ENCODE results near the gene ADORA1.

The ADORA1 gene

DNA sequence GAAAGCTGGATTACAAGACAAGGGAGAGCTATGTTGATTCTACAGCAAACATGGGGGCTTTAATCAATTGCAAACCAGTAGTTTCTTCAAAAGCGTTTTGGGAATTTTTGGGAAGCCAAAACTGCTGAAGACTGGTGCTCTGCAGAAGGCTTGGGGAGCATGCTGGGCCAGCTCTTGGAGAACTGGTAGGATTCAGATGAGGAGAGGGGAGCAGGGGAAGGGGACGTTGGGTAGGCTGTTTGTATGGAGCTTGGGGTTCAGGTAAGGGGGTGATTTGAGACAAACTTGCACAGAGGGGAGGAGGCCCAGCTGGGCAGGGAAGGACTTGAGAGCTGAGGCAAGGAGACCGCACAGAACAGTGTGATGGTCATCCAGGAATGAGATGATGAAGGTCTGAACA, 39.1 kb upstream of the ADORA1 start:
- DNase-seq (ENCODE audit: low spot score) = no peak
- in situ Hi-C loops (cut with MboI; ENCODE audit: low pct_unique_long_range_greater_than_20kb, low sequenced_read_pairs, unreplicated experiment) = no loop called here
- TF ChIP-seq, protein P1, sequence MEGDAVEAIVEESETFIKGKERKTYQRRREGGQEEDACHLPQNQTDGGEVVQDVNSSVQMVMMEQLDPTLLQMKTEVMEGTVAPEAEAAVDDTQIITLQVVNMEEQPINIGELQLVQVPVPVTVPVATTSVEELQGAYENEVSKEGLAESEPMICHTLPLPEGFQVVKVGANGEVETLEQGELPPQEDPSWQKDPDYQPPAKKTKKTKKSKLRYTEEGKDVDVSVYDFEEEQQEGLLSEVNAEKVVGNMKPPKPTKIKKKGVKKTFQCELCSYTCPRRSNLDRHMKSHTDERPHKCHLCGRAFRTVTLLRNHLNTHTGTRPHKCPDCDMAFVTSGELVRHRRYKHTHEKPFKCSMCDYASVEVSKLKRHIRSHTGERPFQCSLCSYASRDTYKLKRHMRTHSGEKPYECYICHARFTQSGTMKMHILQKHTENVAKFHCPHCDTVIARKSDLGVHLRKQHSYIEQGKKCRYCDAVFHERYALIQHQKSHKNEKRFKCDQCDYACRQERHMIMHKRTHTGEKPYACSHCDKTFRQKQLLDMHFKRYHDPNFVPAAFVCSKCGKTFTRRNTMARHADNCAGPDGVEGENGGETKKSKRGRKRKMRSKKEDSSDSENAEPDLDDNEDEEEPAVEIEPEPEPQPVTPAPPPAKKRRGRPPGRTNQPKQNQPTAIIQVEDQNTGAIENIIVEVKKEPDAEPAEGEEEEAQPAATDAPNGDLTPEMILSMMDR (IDR thresholded peaks at IDR 0.05; ENCODE audit: extremely low read depth, insufficient read depth, missing control alignments) = no peak

DNA sequence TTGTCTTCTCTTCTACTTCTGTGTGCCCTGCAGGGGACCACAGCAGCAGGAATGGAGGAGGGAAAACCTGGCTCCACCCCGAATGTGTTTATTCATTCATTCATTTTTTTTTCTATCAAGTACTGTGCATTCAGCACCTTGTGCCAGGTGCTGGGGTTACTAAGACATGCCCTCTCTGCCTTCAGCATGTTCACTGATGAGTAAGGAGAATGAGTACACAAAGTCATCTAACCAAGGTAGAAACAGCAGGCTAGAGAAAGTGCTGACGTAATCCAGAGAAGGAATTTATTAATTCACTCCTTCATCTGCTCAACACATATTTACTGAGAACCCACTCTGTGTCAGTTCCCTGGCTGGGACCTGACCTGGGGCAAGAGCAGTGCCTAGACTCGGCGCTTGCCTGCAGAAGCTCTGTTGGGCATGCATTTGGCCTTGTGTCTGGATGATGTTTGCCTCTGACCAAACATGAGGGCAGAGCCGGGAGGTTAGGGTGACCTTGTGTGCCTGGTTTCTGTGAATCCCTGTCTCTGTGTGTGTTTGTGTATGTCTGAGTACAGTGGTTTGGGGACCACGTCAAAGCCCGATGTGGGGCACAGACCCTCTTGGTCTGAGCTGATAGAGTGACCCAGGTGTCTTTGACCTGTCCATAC, 38.4 kb upstream of the ADORA1 start:
- TF ChIP-seq, protein P1 (IDR thresholded peaks at IDR 0.05; ENCODE audit: extremely low read depth, insufficient read depth, missing control alignments) = no peak
- DNase-seq (ENCODE audit: low spot score) = no peak
- in situ Hi-C loops (cut with MboI; ENCODE audit: low pct_unique_long_range_greater_than_20kb, low sequenced_read_pairs, unreplicated experiment) = no loop called here

DNA sequence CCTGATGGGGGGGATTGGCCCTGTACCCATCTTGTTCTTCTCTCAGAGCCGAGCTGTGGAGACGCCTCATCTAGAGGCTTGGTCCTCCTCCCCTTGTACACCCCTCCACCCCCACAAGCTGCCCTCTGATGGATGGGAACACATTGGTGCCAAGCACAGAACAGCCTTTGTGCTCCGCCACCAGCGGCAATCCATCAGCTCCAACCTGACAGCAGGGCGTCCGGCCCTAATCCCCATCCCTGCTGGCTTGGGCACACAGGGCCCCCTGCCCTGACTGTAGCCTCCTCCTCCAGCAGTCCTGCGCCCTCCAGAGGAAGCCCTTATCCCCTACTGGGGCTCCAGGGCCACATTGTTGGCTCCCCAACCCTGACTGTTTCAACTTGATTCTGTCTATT, 37.9 kb upstream of the ADORA1 start:
- DNase-seq (ENCODE audit: low spot score) = no peak
- in situ Hi-C loops (cut with MboI; ENCODE audit: low pct_unique_long_range_greater_than_20kb, low sequenced_read_pairs, unreplicated experiment) = no loop called here
- TF ChIP-seq, protein P1 (IDR thresholded peaks at IDR 0.05; ENCODE audit: extremely low read depth, insufficient read depth, missing control alignments) = no peak

DNA sequence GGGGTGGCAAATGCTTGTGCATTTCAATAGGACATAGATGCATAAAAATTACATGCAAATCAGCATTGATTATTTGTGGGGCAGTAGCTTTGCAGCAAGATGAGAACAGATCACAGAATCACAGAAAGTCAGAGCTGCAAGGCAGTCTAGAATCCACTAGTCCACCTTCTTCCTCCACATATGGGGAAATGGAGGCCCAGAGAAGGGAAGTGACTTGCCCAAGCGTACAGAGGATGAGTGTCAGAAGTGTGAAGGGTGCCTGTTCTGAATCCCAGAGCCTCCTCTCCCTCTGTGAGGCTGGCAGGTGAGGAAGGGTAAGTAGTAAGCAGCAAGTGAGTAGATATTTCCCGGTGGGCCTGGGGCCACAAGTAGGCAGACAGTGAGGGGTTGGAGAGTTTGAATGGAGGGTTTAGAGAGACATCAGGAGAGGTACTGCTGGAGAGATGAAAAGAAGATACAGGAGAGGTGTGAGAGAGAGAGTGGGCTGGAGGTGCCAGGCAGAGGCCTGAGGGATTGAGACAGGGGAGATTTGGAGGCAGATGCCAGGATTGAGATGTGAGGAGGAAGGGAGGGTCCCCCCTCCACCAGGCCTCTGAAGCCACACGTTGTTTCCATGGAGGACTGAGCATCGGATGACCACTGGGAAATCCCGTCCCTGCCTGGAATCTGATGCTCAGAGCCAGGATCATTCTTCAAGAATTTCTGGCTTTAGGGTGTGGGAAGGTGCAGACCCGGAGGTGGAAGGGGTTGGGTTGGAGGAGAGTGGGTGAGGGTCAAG, 36.9 kb upstream of the ADORA1 start:
- TF ChIP-seq, protein P1 (IDR thresholded peaks at IDR 0.05; ENCODE audit: extremely low read depth, insufficient read depth, missing control alignments) = no peak
- in situ Hi-C loops (cut with MboI; ENCODE audit: low pct_unique_long_range_greater_than_20kb, low sequenced_read_pairs, unreplicated experiment) = no loop called here
- no peak for DNase-seq (ENCODE audit: low spot score)

DNA sequence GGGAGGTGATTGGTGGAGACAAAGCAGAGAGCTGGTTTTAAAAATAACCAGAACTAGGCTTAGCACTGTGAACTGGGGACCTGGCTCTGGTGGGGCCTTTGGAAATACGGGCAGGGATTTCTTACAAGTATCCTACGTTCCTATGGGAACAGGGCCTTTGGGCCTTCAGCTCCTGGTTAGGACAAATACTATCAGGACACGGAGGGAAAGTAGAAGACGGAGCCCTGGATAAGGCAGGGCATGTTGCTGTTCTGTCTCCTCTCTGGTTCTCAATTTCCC, 36.4 kb upstream of the ADORA1 start:
- no peak for DNase-seq (ENCODE audit: low spot score)
- in situ Hi-C loops (cut with MboI; ENCODE audit: low pct_unique_long_range_greater_than_20kb, low sequenced_read_pairs, unreplicated experiment) = no loop called here
- TF ChIP-seq, protein P1 (IDR thresholded peaks at IDR 0.05; ENCODE audit: extremely low read depth, insufficient read depth, missing control alignments) = no peak

DNA sequence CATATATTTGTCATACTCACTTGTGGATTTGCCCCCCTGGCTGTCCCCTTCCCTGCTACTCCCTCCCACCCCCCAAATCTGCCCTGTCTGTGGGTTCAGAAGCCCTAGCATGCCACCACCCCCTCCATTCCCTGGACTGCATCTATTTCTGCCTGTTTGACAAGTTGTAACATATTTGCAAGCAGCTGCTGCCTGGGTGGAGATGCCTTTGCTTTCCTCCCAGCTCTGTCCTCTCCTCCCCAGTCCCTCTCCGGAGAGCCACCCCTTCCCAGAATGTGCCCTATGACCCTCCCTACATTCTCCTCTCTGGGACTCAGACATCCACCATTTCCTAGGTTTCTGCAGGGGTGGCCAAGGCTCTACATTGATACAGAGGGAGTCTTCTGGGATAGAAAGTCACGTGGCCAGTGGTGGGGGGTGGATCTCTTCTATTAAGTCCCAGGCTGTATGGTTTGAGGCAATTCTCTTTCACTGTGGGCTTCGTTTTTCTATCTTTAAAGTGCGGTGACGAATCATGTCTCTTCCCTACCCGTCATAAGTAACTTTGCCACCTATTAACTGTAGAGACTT, 35.7 kb upstream of the ADORA1 start:
- in situ Hi-C loops (cut with MboI; ENCODE audit: low pct_unique_long_range_greater_than_20kb, low sequenced_read_pairs, unreplicated experiment) = no loop called here
- TF ChIP-seq, protein P1 (IDR thresholded peaks at IDR 0.05; ENCODE audit: extremely low read depth, insufficient read depth, missing control alignments) = no peak
- no peak for DNase-seq (ENCODE audit: low spot score)

Measured in GM13977 (cell line).